ENCODE measurements around the gene CEP85L.
A peak's percentile ranks its signal among the peaks of the same experiment; 100 is the strongest.
"Not testable (repeated sequence)": the region's sequence is repeated elsewhere in the genome, so short reads cannot be mapped to it uniquely, and the experiment has no call there.

The CEP85L gene

DNA sequence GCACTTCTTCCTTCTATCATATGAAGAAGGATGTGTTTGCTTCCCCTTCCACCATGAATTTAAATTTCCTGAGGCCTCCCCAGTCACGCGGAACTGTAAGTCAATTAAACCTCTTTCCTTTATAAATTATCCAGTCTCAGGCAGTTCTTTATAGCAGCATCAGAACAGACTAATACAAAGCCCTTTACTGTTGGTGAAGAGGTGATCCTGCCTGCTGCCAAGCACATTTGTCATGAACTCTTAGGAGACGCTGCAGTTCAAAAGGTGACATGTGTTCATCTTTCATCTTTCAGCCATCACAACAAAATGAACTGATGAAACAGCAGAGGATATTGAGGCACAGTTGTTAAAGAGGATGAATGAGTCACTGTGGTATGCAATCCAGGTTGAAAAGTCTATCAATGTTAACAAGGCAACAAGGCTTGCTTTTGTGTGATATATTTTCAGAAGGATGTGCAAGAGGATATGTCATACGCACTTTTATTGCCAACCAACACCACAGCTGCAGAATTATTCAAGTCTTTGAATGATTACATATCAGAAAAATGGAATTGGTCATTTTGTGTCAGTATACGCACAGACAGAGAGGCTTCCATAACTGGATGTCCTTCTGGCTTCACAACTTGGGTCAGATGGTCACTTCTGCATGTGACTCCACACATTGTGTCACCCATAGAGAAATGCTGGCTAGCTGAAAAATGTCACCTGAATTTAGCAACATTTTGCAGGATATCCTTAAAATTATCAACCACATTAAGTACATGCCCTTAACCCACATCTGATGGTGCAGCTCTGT lies 155.7 kb downstream of the CEP85L start:
- peak; percentile 68 for DNase-seq (ENCODE audit: low spot score)

DNA sequence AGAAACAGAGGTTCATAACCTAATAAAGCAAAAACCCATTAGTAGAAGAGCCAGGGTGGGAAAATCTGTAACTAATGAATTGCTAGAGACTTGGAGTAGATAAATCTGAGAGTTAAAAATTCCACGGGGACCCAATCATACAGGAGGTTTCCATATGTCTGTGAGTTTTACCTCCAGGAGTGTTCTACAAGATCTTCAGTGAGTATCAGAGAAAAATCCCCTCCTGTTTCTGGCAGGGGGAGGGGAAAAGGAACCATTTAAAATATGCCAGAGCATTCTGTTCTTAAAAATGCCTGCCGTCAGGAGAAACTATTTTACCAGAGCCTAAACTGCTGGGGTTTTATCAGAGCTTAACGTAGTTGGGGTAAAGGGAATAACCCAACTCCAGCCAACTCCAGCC lies 157.3 kb downstream of the CEP85L start:
- no peak for DNase-seq (ENCODE audit: low spot score)

DNA sequence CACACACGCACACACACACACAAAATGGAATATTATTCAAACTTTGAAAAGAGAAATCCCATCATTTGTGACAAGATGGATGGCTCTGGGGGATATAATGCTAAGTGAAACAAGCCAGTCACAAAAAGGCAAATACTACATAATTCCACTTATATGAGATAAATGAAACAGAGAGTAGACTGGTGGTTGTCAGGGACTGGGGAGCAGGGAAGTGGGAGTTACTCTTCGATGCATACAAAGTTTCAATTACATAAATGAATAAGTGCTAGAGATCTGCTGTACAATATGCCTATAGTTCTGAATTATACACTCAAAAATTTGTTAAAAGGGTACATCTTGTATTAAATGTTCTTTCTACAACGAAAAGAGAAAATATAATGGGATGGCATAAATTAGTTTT lies 161.4 kb downstream of the CEP85L start:
- no peak for DNase-seq (ENCODE audit: low spot score)

DNA sequence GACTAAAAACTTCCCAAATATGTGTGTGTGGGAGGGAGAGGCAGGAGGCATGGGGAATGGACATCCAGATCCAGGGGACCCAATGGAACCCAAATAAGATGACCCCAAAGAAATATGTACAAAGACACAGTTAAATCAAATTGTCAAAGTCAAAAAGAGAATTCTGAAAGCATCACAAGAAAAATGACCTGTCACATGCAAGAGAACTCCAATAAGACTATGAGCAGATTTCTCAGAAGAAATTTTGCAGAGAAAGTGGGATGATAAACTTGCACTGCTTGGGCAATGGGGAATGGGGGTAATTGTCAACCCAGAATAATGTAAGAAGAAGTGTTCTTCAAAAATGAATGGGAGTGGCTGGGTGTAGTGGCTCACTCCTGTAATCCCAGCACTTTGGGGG lies 162.8 kb downstream of the CEP85L start:
- no peak for DNase-seq (ENCODE audit: low spot score)

DNA sequence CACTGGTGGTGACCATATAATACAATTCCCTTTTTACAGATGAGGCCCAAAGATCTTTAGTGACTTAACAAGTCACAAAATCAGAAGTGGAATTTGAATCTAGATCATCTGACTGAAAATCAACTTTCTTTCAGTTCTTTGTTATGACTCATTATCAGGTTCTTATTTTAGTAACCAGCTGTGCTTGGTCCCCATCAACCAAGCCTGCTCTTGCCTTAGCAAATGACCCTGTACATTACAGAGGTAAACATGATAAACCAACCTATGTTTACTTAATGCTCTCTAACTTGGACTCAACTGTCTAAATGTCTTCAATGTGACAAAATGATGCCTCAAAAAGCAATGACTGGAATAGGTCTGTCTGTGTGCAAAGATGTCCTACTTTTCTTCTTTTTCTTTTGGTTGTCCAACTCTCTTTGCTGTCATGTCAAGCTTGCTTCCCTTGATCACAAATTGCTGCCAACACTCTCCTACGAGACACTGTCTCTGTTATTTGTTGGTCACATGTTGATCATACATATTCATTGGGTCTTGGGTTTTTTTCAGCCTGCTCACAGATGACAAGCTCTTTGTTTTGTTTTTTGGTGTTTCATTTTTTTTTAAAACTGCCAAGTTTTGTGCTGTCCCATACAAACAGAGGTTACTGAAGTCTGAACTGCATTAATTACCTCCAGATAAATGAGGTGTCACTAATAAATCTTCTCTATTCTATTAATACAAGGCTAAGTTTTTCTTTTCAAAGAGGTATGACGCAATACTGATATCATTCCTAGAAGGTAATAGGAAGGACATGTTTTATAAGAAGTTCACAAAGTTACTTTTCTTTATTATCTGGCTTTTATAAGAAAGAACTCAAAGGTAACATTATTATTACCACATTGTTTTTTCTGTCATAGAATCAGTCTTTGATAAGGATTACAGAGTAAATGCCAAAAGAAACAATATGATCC lies 165.5 kb downstream of the CEP85L start:
- peak; percentile 48 for DNase-seq (ENCODE audit: low spot score)

DNA sequence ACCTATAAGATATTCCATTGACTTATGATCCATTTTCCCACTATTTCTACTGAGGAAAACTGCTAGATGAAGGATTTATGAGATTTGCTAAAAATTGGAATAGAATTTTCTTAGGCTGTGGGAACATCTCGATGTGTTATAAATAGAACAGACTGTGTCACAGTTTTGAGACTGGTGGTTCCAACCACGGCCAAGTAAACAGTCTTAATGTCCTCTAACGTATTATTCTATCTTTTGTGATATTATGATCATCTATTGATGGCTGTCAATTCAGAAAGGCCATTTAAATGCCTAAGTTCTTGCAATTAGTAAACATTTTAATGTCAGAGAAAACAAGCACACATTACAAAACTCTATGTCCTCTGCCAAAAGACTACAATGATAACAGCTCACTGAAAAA lies 174.8 kb downstream of the CEP85L start:
- DNase-seq (ENCODE audit: low spot score): no peak

DNA sequence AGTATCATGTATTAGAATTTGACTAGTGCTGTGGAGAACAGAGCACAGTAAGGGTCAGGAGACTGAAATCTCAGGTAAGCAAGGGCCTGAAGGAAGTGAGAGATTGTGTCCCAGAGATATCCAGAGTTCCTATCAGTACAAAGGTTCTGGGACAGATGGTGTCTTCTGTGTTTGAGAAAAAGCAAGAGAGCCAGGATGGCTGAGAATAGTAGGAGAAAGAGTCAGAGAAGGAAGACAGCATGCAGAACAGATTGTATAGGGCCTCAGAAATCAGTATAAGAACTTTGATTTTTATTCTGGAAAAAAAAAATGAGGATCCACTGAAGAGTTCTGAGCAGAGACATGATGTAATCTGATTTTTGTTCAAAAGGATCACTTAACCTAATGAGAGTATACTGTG lies 178.1 kb downstream of the CEP85L start:
- DNase-seq (ENCODE audit: low spot score): no peak

DNA sequence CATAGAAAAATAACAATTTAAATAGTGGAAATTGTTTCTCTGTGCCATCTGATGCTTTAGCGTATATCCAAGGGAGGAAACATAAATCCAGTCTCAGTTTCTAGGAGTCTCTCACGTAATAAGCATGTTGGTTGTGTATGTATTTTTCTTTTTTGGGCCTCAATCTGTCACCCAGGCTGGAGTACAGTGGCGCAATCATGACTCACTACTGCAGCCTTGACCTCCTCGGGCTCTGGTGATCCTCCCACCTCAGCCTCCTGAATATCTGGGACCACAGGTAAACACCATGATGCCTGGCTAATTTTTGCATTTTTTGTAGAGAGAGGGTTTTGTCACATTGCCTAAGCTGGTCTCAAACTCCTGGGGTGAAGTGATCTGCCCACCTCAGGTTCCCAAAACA lies 181.9 kb downstream of the CEP85L start:
- no peak for DNase-seq (ENCODE audit: low spot score)

DNA sequence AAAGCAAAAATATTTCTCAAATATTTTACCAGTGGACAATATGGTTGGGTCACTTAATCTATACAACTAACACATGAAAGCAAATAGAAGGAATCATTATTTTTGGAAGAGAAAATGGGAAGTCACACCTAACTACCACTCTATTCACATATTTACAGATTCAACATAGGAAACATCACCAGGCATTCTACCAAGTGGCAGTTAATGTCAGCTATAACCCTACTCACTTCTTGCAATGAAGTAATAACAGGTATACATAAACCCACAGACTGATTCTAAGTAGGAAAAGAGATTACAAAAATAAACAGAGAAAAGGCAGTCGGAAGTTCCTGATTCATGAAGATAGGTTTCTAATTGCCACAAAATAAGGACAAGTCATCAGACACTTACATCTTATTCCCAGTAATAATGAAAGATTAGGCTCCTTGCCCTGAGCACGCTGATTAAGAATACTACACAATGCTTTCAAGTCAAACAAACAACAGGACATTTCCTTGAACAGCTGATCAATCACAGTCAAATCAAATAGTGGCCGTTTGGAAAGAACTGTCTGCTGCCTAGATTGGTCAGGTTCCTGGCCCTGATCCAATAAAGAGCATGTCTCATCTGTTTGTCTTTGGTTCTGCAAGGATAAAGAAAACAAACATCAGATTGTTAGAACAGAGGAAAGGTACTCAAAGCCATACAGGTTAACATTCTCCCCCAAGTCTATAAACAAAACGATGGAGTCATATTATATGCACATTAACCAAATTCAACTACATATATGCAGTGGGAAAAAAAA lies 182.5 kb downstream of the CEP85L start:
- DNase-seq (ENCODE audit: low spot score): no peak

DNA sequence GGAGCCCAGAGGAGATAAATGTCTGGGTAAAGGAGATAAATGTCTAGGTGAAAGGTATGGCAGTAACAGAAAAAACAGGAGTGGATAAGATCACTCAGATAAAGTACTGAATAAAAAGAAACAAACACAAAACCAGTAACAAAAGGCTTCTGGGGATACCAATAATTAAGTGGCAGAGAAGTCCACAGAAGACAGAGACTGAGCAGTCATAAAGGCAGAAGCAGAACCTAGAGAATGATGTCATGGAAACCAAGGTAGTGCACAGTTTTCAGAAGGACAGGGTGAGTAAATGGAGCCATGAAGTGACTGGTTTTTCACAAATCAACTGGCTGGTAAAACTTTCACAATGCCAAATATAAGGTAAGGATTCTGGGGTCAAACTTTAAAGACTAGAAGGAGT lies 184.2 kb downstream of the CEP85L start:
- no peak for DNase-seq (ENCODE audit: low spot score)

DNA sequence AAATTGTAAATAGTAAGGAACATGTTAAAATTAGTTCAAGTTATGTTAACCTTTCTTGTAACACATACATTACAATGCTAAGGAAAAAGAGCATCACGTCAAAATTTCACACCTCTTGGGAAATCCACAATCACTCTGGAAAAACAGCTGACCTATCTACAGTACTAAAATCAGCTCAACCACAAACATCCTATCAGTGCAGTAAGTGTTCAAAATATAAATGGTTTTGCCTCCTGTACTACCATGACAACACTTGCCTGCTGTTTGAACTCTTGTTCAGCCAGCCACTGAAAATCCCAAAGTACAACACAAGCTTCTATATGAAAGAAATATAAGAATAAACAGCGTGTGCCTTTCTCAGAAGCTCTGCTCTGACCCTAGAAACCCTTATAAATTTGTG lies 186.8 kb downstream of the CEP85L start:
- DNase-seq (ENCODE audit: low spot score): no peak

DNA sequence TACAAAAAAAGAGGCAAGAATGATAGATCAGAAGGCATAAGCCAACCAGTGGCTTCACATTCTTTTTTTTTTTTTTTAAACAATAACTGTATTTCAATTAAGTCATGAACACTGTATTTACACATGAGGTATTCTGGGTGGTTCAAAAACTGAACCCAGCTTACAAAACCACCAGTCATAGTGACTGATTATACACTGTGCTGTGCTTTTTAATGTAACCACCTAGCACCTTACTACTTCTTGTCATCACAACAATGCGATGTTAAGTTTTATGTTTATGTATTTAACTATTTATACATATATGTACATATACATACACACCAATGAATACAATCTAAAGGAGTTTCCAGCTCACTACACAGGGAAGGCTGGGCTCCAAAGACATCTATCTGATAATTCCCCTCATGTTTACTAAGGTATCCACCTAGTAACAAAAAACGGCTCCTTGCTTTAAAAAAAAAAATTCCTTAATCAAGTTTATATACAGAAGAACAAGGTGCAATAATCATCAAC lies 190.4 kb downstream of the CEP85L start:
- DNase-seq (ENCODE audit: low spot score): no peak

DNA sequence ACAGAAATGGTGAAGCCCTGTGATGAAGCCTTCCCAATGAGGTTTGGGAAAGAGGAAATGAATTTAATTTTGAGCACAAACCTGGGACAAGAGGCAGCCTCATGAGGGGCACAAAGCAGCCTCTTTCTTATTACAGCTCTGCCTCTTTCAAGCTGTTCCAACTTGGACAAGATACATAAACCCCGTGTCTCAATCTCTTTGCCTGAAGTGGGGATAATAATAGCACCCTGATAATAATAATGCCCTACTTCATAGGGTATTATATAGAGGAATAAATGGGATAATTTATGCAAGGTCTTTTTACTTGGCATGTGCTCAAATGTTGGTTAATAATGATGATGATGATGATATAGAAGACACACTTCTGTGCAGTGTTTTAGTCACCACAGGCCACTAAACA lies 194.4 kb downstream of the CEP85L start:
- DNase-seq (ENCODE audit: low spot score): no peak

DNA sequence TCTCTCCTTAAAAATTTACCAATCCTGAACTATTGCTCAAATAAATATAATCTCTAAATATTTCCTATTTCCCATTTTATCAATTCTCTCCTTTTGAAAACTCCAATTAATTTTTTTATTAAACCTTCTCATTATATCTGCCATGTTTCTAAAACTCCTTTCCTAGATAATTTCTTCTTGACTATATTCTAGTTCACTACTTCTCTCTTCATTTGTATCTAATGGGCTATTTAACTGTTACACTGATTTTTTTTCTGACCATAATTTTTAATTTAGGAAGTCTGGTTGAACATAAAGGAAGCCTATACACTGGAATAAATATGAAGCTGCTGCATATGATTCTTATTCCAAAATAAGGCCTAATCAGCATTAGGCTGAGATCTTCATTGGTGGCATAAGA lies 199.6 kb downstream of the CEP85L start:
- DNase-seq (ENCODE audit: low spot score): no peak

DNA sequence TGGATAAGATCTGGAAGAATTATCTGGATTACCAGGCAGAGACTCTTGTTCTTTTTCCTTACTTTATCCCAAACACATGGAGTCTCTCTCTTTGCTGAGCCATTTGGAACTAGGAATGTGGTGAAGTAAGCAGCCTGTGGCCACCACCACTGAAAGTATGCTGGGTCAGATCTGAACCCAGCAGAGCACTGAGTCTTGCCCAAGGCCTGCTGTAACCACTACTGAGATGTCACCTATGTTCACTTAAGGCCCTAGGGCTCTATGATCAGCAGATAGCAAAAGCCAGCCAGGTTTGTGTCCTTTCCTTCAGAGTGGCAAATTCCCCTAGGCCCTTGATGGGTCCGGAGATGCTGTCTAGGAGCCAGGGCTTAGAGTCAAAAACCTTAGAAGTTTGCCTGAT lies 206.6 kb downstream of the CEP85L start:
- DNase-seq (ENCODE audit: low spot score): no peak

DNA sequence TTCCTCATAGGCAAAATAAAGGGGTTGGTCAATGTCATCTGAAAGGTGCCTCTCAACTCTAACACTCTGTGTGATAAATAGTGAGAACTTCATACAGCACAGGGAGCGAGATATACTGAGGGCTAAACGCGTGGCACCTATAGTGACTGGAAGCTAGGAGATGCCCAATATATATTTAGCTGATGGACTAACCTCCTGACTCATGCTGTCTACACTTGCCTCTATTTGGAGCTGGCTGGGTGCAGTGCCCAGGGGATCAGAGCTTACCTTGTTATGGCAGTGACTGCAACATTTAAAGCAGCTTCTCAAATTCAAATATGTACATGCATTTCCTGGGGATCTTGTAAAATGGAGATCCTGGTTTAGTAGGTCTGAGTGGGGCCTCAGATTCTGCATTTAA lies 214.9 kb downstream of the CEP85L start:
- no peak for DNase-seq (ENCODE audit: low spot score)

DNA sequence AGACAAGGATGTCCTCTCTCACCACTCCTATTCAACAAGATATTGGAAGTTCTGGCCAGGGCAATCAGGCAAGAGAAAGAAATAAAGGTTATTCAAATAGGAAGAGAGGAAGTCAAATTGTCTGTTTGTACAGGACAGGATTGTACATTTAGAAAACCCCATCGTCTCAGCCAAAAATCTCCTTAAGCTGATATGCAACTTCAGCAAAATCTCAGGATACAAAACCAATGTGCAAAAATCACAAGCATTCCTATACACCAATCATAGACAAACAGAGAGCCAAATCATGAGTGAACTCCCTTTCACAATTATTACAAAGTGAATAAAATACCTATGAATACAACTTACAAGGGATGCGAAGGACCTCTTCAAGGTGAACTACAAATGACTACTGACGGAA lies 217.2 kb downstream of the CEP85L start:
- not testable (repeated sequence) for DNase-seq (ENCODE audit: low spot score)

DNA sequence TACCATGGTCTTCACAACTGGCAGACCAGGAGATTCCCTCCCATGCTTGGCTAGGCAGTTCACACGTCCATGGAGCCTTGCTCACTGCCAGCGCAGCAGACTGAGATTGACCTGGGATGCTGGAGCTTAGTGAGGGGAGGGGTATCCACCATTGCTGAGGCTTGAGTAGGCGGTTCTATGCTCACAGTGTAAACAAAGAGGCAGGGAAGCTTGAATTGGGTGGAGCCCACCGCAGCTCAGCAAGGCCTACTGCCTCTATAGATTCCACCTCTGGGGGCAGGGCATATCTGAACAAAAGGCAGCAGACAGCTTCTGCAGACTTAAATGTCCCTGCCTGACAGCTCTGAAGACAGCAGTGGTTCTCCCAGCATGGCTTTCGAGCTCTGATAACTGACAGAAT lies 230.1 kb downstream of the CEP85L start:
- not testable (repeated sequence) for DNase-seq (ENCODE audit: low spot score)

DNA sequence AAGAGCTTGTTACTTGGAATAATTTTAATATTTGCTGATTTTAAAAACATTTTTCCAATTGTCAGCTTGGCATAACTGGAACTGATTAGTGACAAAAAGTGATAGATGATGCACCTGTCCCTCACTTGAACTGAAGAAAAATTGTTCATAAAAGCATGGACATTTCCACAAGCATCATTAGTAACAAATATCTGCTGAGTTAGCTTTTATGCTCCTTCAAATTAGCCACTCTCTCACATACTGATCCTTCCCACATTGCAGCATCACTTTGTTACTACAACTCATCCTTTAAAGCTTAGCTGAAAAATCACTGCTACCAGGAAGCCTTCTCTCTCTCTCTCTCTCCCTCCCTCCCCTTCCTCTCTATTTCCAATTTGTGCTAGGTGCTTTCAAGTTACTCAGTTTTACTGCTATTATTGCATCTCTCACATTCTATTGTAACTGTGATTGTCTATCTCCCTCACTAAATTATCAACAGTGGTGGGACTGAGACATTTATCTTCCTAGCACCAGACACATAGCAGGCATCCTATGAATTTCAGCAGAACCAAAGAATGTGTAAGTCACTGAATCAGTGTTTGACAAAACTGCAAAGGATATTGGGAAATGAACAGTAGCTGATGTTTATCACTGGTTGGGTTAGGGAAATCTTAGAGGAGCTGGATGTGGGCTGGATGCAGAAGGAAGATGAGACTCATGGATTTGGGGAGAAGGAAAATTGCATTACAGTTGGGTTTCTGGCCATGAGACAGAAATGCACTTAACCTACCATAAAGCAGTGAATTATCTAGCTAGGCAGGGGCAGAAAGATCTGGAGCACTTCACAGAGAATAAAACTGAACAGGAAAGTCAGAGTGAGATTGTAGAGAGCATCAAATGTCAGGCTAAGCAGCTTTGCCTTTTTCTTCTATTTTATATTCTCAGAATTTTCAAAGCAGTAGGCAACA lies 231.7 kb downstream of the CEP85L start:
- DNase-seq (ENCODE audit: low spot score): no peak

All from COLO829 (cell line).